Measurements from ENCODE around the gene PRR12.
A peak's percentile ranks its signal among the peaks of the same experiment; 100 is the strongest.

The PRR12 gene

GRCh38 chr19:49663224-49663623, 72.2 kb downstream of the PRR12 start:
- no peak for DNase-seq
- H3K27ac Mint-ChIP-seq, result no peak overlapping the region
- H3K36me3 Mint-ChIP-seq (ENCODE audit: low read depth), result peaks cover 37% of the 10 kb centered on the region
- no peak for TF ChIP-seq CTCF (IDR thresholded peaks at IDR 0.05)
- H3K4me3 Mint-ChIP-seq, result no peak overlapping the region
- peaks cover 4% of the 10 kb centered on the region for H3K27me3 Mint-ChIP-seq (ENCODE audit: low read depth, poor library complexity)
- H3K4me1 Mint-ChIP-seq, result peaks cover 43% of the 10 kb centered on the region
- H3K9me3 Mint-ChIP-seq, result peaks cover 4% of the 10 kb centered on the region

GRCh38 chr19:49664171-49665035, 73.4 kb downstream of the PRR12 start:
- peaks cover 4% of the 10 kb centered on the region for H3K9me3 Mint-ChIP-seq
- peak; percentile 97 for DNase-seq
- H3K4me1 Mint-ChIP-seq, result peaks cover 43% of the 10 kb centered on the region
- peaks cover 32% of the 10 kb centered on the region for H3K36me3 Mint-ChIP-seq (ENCODE audit: low read depth)
- no peak for TF ChIP-seq CTCF (IDR thresholded peaks at IDR 0.05)
- H3K27ac Mint-ChIP-seq, result peak overlapping the region; percentile 93
- peak overlapping the region; percentile 97 for H3K4me3 Mint-ChIP-seq
- peaks cover 4% of the 10 kb centered on the region for H3K27me3 Mint-ChIP-seq (ENCODE audit: low read depth, poor library complexity)

- no peak for TF ChIP-seq CTCF (IDR thresholded peaks at IDR 0.05)
- peaks cover 31% of the 10 kb centered on the region for H3K36me3 Mint-ChIP-seq (ENCODE audit: low read depth)
- peaks cover 4% of the 10 kb centered on the region for H3K27me3 Mint-ChIP-seq (ENCODE audit: low read depth, poor library complexity)
- peak overlapping the region; percentile 97 for H3K4me3 Mint-ChIP-seq
- peaks cover 4% of the 10 kb centered on the region for H3K9me3 Mint-ChIP-seq
- peak overlapping the region; percentile 76 for H3K27ac Mint-ChIP-seq
- H3K4me1 Mint-ChIP-seq, result peaks cover 43% of the 10 kb centered on the region
- DNase-seq, result no peak
These were observed 74.0 kb downstream of the PRR12 start for GRCh38 chr19:49665036-49665350.

- TF ChIP-seq CTCF (IDR thresholded peaks at IDR 0.05), result no peak
- H3K27ac Mint-ChIP-seq, result peak within 1 kb of the TSS; percentile 85
- DNase-seq, result peak; percentile 99
- peaks cover 28% of the 10 kb centered on the region for H3K36me3 Mint-ChIP-seq (ENCODE audit: low read depth)
- peaks cover under 1% of the 10 kb centered on the region for H3K9me3 Mint-ChIP-seq
- H3K27me3 Mint-ChIP-seq (ENCODE audit: low read depth, poor library complexity), result peaks cover 4% of the 10 kb centered on the region
- H3K4me3 Mint-ChIP-seq, result peak within 1 kb of the TSS; percentile 97
- H3K4me1 Mint-ChIP-seq, result peaks cover 43% of the 10 kb centered on the region
These were observed 74.6 kb downstream of the PRR12 start, which contains the start of the genes BCL2L12 and IRF3 for GRCh38 chr19:49665351-49666119. TSS of gene BCL2L12 (plus strand) at chr19:49665933. CDS start at chr19:49666693, 760 bp downstream. TSS of gene IRF3 (minus strand) at chr19:49665857. CDS start at chr19:49664838, 1,019 bp downstream.

- TF ChIP-seq CTCF (IDR thresholded peaks at IDR 0.05), result no peak
- Mint-ChIP-seq H3K4me3 (peak overlapping the region; percentile 97), H3K4me1 (peaks cover 43% of the 10 kb centered on the region), H3K36me3 (ENCODE audit: low read depth) (peaks cover 27% of the 10 kb centered on the region), H3K27me3 (ENCODE audit: low read depth, poor library complexity) (peaks cover 4% of the 10 kb centered on the region), H3K27ac (peak overlapping the region; percentile 85), H3K9me3 (no peaks in the 10 kb centered on the region)
- DNase-seq, result no peak
These were observed 75.1 kb downstream of the PRR12 start for GRCh38 chr19:49666120-49666444.

Data from nephron progenitor cell (in vitro differentiated cells).